GM23338 (cell line): Measurements from ENCODE around the gene PIPOX. TPM values are rescaled to one million over a fixed set of nuclear protein-coding genes. Genes with fewer than 3 reads are reported as not detected.
A peak's percentile ranks its signal among the peaks of the same experiment; 100 is the strongest.

Source experiments
- ATAC-seq: fragments of 200-7000 bp; cut with Tn5 transposase; 3 replicates; pipeline ENCODE4 v1.9.1; 2020
- DNase-seq: peaks from one replicate; pipeline ENCODE4 v3.0.0-alpha.2; 2015; ENCODE audit warnings: low spot score
- H2AFZ ChIP-seq: fragments of 200-600 bp; sonication (generic); 2 replicates; pipeline ENCODE4 v1.8.0; 2016; ENCODE audit warnings: antibody characterized with exemption, mild to moderate bottlenecking, moderate library complexity
- H3F3A ChIP-seq: fragments of 200-600 bp; sonication (generic); replicated peaks from 2 replicates; pipeline ENCODE4 v1.8.0; 2017; ENCODE audit warnings: antibody characterized with exemption, mixed run types, low read depth
- H3K27ac ChIP-seq: fragments of 200-600 bp; sonication (generic); 2 replicates; pipeline ENCODE4 v1.6.1; 2016; ENCODE audit warnings: low read depth
- H3K27me3 ChIP-seq: fragments of 200-600 bp; sonication (generic); 2 replicates; pipeline ENCODE4 v1.8.0; 2016; ENCODE audit warnings: mild to moderate bottlenecking, mixed run types, moderate library complexity; ENCODE audit not compliant: insufficient read depth
- H3K36me3 ChIP-seq: fragments of 200-600 bp; sonication (generic); 2 replicates; pipeline ENCODE4 v1.8.0; 2016; ENCODE audit warnings: mild to moderate bottlenecking; ENCODE audit not compliant: insufficient read depth
- H3K4me1 ChIP-seq: fragments of 200-600 bp; sonication (generic); 2 replicates; pipeline ENCODE4 v1.8.0; 2016; ENCODE audit warnings: mild to moderate bottlenecking, moderate library complexity; ENCODE audit not compliant: insufficient read depth
- H3K4me2 ChIP-seq: fragments of 200-600 bp; sonication (generic); 2 replicates; pipeline ENCODE4 v1.7.1; 2017; ENCODE audit warnings: mixed run types
- H3K4me3 ChIP-seq: fragments of 200-600 bp; sonication (generic); 2 replicates; pipeline ENCODE4 v1.6.1; 2016; ENCODE audit warnings: mixed run types
- H3K79me2 ChIP-seq: fragments of 200-600 bp; sonication (generic); replicated peaks from 2 replicates; pipeline ENCODE4 v1.8.0; 2017; ENCODE audit warnings: mild to moderate bottlenecking; ENCODE audit not compliant: insufficient read depth
- H3K9me2 ChIP-seq: fragments of 200-600 bp; sonication (generic); 2 replicates; pipeline ENCODE4 v1.8.0; 2017; ENCODE audit not compliant: insufficient read depth
- H4K20me1 ChIP-seq: fragments of 200-600 bp; sonication (generic); replicated peaks from 2 replicates; pipeline ENCODE4 v1.8.0; 2017; ENCODE audit warnings: mild to moderate bottlenecking; ENCODE audit not compliant: insufficient read depth
- H3K27ac Mint-ChIP-seq: 2 replicates; pipeline ENCODE4 v1.8.0; 2020; ENCODE audit warnings: inconsistent platforms, mild to moderate bottlenecking, moderate library complexity, mixed read lengths
- H3K27me3 Mint-ChIP-seq: 3 replicates; pipeline ENCODE4 v1.8.0; 2022; ENCODE audit warnings: low read depth, mild to moderate bottlenecking, moderate library complexity, mixed read lengths, inconsistent platforms; ENCODE audit not compliant: insufficient read depth, poor library complexity
- H3K36me3 Mint-ChIP-seq: 3 replicates; pipeline ENCODE4 v1.8.0; 2021; ENCODE audit warnings: low read depth, mild to moderate bottlenecking, inconsistent platforms, moderate library complexity, mixed read lengths
- H3K4me1 Mint-ChIP-seq: 3 replicates; pipeline ENCODE4 v1.8.0; 2020; ENCODE audit warnings: mild to moderate bottlenecking, inconsistent platforms, mixed read lengths
- H3K4me3 Mint-ChIP-seq: 3 replicates; pipeline ENCODE4 v1.8.0; 2021; ENCODE audit warnings: moderate library complexity, mild to moderate bottlenecking, inconsistent platforms, mixed read lengths
- H3K9me3 Mint-ChIP-seq: 3 replicates; pipeline ENCODE4 v1.8.0; 2020; ENCODE audit warnings: moderate library complexity, mild to moderate bottlenecking, inconsistent platforms, mixed read lengths
- CTCF ChIP-seq, 2 experiments: fragments of 200-600 bp in 1 of 2; sonication (generic) in 1 of 2; conservative IDR thresholded peaks; 2 replicates each; pipeline versions ENCODE4 v1.5.1 to v1.6.1; 2016 to 2017; ENCODE audit warnings: antibody characterized with exemption in 2 of 2, low read depth in 2 of 2, mild to moderate bottlenecking in 2 of 2, moderate library complexity in 1 of 2
- EZH2 ChIP-seq: fragments of 200-600 bp; sonication (generic); IDR thresholded peaks from one replicate; pipeline ENCODE4 v1.8.0; 2017; ENCODE audit warnings: antibody characterized with exemption, mild to moderate bottlenecking, low read depth; ENCODE audit not compliant: unreplicated experiment
- EZH2phosphoT487 ChIP-seq: fragments of 200-600 bp; sonication (generic); IDR thresholded peaks from one replicate; pipeline ENCODE4 v1.8.1; 2018; ENCODE audit warnings: antibody characterized with exemption; ENCODE audit not compliant: unreplicated experiment
- NANOG ChIP-seq: IDR thresholded peaks from 2 replicates; pipeline ENCODE4 v1.6.1; 2016; ENCODE audit warnings: antibody characterized with exemption, borderline replicate concordance
- POLR2AphosphoS5 ChIP-seq: IDR thresholded peaks from 2 replicates; pipeline ENCODE4 v1.6.1; 2016; ENCODE audit warnings: antibody characterized with exemption, low read depth
- STAT1 ChIP-seq: IDR thresholded peaks from one replicate; pipeline ENCODE4 v1.6.1; 2016; ENCODE audit warnings: antibody characterized with exemption; ENCODE audit not compliant: unreplicated experiment
- ZNF114 ChIP-seq: fragments of 250-450 bp; sonication (Bioruptor Pico); IDR thresholded peaks from 2 replicates; pipeline ENCODE4 v1.5.0; 2020; ENCODE audit warnings: mild to moderate bottlenecking, moderate library complexity
- ZNF331 ChIP-seq: fragments of 250-450 bp; sonication (Bioruptor Pico); IDR thresholded peaks from 2 replicates; pipeline ENCODE4 v1.5.0; 2020; ENCODE audit warnings: low read depth, mild to moderate bottlenecking, moderate library complexity
- ZNF462 ChIP-seq: fragments of 250-450 bp; sonication (Bioruptor Pico); IDR thresholded peaks from 2 replicates; pipeline ENCODE4 v1.5.0; 2020; ENCODE audit warnings: mild to moderate bottlenecking, moderate library complexity
- polyA plus RNA-seq: library from polyadenylated mRNA; unstranded; fragments of >200 nt; fragmentation: Nextera tagmentation; extraction: Ambion mirVana; gene quantifications from 2 replicates; pipeline ENCODE4 v1.2.1, GENCODE V29; 2016
- total RNA-seq: library from RNA; depleted of rRNA; stranded (reverse); fragments of >200 nt; shearing (Covaris generic); gene quantifications from 2 replicates; pipeline ENCODE4 v1.2.3, GENCODE V29; 2014

PIPOX gene
- total and polyA plus RNA-seq, 2 experiments from 2014 or later = 22.6 to 34.6 TPM

GRCh38 chr17:29031488-29031887 is 11.5 kb upstream of the PIPOX start:
- peaks cover 22% of the 10 kb centered on the region for H3K9me3 Mint-ChIP-seq
- Histone ChIP-seq H3K27me3 (no peaks in the 10 kb centered on the region), H2AFZ (no peak overlapping the region), H3K4me1 (peaks cover 40% of the 10 kb centered on the region), H3K9me2 (peaks cover 4% of the 10 kb centered on the region; the same call in 1 of the 2 replicates), H3K79me2 (no peaks in the 10 kb centered on the region), H3K36me3 (no peaks in the 10 kb centered on the region), H3K27ac (peak overlapping the region; percentile 93), H3F3A (0 out of 2 replicates have a peak, but pooled peaks cover 6% of the 10 kb centered on the region), H4K20me1 (no peaks in the 10 kb centered on the region), H3K4me3 (peak overlapping the region; percentile 27; the same call in 1 of the 2 replicates), H3K4me2 (peak overlapping the region; percentile 59)
- DNase-seq (no peak), ATAC-seq (no peak)
- H3K4me1 Mint-ChIP-seq = peaks cover 46% of the 10 kb centered on the region
- H3K27ac Mint-ChIP-seq = peak overlapping the region; percentile 43
- no peak overlapping the region for H3K4me3 Mint-ChIP-seq
- peaks cover 31% of the 10 kb centered on the region for H3K27me3 Mint-ChIP-seq
- TF ChIP-seq CTCF (conservative IDR thresholded peaks at IDR 0.05; ENCODE audit: low read depth in 2 of 2) (no peak), EZH2phosphoT487 (no peak), NANOG (no peak)
- peaks cover 21% of the 10 kb centered on the region for H3K36me3 Mint-ChIP-seq

- Histone ChIP-seq H3K9me2 (peaks cover 4% of the 10 kb centered on the region; the same call in 1 of the 2 replicates), H3K36me3 (no peaks in the 10 kb centered on the region), H3K27me3 (no peaks in the 10 kb centered on the region), H2AFZ (no peak overlapping the region), H3K27ac (peak overlapping the region; percentile 93), H3K4me2 (peak overlapping the region; percentile 59), H3F3A (0 out of 2 replicates have a peak, but pooled peaks cover 6% of the 10 kb centered on the region), H4K20me1 (no peaks in the 10 kb centered on the region), H3K4me1 (peaks cover 48% of the 10 kb centered on the region), H3K79me2 (no peaks in the 10 kb centered on the region), H3K4me3 (peak overlapping the region; percentile 27; the same call in 1 of the 2 replicates)
- Mint-ChIP-seq H3K27ac (peak overlapping the region; percentile 46), H3K9me3 (peaks cover 22% of the 10 kb centered on the region), H3K4me3 (peak overlapping the region; percentile 47), H3K4me1 (peaks cover 41% of the 10 kb centered on the region), H3K27me3 (peaks cover 26% of the 10 kb centered on the region), H3K36me3 (peaks cover 21% of the 10 kb centered on the region)
- DNase-seq = peak; percentile 77
- peak; percentile 78 for ATAC-seq
- no peak for TF ChIP-seq ZNF331 (CRISPR knock-in tag)
- no peak for TF ChIP-seq CTCF (conservative IDR thresholded peaks at IDR 0.05; ENCODE audit: low read depth in 2 of 2)
- peak; percentile 57 for TF ChIP-seq ZNF462 (CRISPR knock-in tag)
- 0 out of 2 replicates have a peak, but pooled peaks have one; percentile 3 for TF ChIP-seq ZNF114
- TF ChIP-seq STAT1 = no peak
- no peak for TF ChIP-seq POLR2AphosphoS5
- no peak for TF ChIP-seq NANOG
- TF ChIP-seq EZH2 = no peak
- no peak for TF ChIP-seq EZH2phosphoT487
Observed at GRCh38 chr17:29032013-29032856, 10.7 kb upstream of the PIPOX start.
